GM12874 (cell line): Measurements from ENCODE around the gene MAS1L.

Experiments used
- TF ChIP-seq, protein P1 (sequence below): IDR thresholded peaks from 2 replicates; pipeline ENCODE4 v1.5.1; 2011; ENCODE audit warnings: low read depth, mild to moderate bottlenecking, control low read depth, low read length, moderate library complexity; ENCODE audit not compliant: insufficient read depth

Gene MAS1L

DNA sequence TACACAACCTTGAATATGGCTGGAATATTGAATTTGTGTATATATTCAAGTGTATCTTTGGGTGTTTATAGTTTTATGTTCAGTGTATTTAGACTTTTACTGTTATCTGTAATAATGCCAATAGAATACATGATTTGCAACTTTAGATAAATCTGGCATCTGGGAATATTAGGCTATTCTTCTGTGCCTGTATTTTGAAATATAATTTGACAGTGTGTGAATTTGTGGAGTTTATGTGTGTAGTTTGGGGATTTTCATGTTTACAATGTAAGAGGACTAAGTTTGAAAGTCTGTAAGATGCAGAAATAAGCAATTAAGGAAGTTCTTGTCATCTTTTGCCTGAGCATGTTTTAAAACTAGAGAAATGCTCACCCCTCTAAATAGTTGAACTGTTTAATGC lies 48.8 kb downstream of the MAS1L start, which contains the start of gene OR10C1:
Gene OR10C1 (plus strand): TSS at position 301 of the 400 bp plus-strand sequence. CDS start 710 bp downstream, outside the sequence.
- TF ChIP-seq, protein P1, sequence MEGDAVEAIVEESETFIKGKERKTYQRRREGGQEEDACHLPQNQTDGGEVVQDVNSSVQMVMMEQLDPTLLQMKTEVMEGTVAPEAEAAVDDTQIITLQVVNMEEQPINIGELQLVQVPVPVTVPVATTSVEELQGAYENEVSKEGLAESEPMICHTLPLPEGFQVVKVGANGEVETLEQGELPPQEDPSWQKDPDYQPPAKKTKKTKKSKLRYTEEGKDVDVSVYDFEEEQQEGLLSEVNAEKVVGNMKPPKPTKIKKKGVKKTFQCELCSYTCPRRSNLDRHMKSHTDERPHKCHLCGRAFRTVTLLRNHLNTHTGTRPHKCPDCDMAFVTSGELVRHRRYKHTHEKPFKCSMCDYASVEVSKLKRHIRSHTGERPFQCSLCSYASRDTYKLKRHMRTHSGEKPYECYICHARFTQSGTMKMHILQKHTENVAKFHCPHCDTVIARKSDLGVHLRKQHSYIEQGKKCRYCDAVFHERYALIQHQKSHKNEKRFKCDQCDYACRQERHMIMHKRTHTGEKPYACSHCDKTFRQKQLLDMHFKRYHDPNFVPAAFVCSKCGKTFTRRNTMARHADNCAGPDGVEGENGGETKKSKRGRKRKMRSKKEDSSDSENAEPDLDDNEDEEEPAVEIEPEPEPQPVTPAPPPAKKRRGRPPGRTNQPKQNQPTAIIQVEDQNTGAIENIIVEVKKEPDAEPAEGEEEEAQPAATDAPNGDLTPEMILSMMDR, result no peak
